ENCODE results near the gene ASB5. TPM values are rescaled to one million over a fixed set of nuclear protein-coding genes. Genes with fewer than 3 reads are reported as not detected.
A peak's percentile ranks its signal among the peaks of the same experiment; 100 is the strongest.

Gene ASB5
- total RNA-seq, 2 donors from 2014 or later = 2.8 to 14.6 TPM

DNA sequence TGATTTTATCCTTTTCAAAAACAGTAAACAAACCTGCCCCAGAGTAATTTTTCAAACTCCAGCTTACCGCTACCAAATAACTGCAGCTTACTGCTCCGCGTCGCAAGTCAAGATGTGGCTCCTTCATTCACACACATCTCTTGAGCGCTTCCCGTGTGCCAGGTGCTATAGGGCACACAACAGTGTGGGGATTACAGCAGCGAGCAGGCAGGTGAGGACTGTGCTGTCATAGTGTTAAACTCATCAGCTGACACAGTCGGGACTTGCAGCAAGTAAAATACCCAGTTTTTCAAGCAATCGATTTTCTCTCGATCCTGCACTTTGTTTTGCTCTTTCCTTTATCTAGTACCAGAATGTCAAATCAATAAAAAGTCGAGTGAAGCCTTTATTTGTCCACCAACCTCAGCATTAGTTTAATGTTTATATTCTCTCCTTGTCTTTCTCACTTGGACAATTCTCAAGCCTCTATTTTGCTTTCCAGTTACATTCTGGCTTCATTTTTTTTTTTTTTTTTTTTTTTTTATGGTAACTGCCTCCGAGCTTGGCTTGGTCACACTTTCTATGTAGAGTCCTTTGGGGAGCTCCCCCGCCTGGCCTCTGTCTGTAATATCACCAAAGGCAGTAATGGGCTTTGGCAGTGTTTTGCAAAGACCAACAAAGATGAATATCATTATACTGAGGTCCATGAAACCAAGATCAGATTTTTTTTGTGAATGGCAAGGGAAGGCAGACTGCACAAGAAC lies 8.3 kb upstream of the ASB5 start:
- no peaks in the 10 kb centered on the region for H3K27me3 ChIP-seq (ENCODE audit: control insufficient read depth, insufficient read depth, low read length, poor library complexity, severe bottlenecking)
- peak; percentile 83 for DNase-seq
- no peak overlapping the region for H3K4me3 ChIP-seq (ENCODE audit: low read length)
- H3K27ac Mint-ChIP-seq = no peak overlapping the region
- no peaks in the 10 kb centered on the region for H3K27me3 Mint-ChIP-seq (ENCODE audit: insufficient read depth)
- TF ChIP-seq, protein P1, sequence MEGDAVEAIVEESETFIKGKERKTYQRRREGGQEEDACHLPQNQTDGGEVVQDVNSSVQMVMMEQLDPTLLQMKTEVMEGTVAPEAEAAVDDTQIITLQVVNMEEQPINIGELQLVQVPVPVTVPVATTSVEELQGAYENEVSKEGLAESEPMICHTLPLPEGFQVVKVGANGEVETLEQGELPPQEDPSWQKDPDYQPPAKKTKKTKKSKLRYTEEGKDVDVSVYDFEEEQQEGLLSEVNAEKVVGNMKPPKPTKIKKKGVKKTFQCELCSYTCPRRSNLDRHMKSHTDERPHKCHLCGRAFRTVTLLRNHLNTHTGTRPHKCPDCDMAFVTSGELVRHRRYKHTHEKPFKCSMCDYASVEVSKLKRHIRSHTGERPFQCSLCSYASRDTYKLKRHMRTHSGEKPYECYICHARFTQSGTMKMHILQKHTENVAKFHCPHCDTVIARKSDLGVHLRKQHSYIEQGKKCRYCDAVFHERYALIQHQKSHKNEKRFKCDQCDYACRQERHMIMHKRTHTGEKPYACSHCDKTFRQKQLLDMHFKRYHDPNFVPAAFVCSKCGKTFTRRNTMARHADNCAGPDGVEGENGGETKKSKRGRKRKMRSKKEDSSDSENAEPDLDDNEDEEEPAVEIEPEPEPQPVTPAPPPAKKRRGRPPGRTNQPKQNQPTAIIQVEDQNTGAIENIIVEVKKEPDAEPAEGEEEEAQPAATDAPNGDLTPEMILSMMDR (conservative IDR thresholded peaks at IDR 0.05) = peak; percentile 76
- no peaks in the 10 kb centered on the region for H3K9me3 ChIP-seq (ENCODE audit: control insufficient read depth, low read length)
- no peak overlapping the region for H3K4me3 Mint-ChIP-seq
- H3K36me3 Mint-ChIP-seq (ENCODE audit: low read depth) = peaks cover 32% of the 10 kb centered on the region
- no peak overlapping the region for H3K27ac ChIP-seq (ENCODE audit: low read depth, low read length)
- no peak overlapping the region for H3K9ac ChIP-seq (ENCODE audit: extremely low read depth, low read length, poor library complexity, severe bottlenecking)
- WGBS, 2 experiments (ENCODE audit: insufficient coverage in 1 of 2, insufficient read length in 1 of 2) = 82 to 85% methylated on average over 10 to 13 of the region's 13 CpGs
- peaks cover 19% of the 10 kb centered on the region for H3K36me3 ChIP-seq (ENCODE audit: control insufficient read depth, insufficient read depth, low read length)
- H3K4me1 Mint-ChIP-seq = peaks cover 10% of the 10 kb centered on the region
- peaks cover 4% of the 10 kb centered on the region for H3K9me3 Mint-ChIP-seq
- no peaks in the 10 kb centered on the region for H3K4me1 ChIP-seq (ENCODE audit: control insufficient read depth, insufficient read depth, low read length)

DNA sequence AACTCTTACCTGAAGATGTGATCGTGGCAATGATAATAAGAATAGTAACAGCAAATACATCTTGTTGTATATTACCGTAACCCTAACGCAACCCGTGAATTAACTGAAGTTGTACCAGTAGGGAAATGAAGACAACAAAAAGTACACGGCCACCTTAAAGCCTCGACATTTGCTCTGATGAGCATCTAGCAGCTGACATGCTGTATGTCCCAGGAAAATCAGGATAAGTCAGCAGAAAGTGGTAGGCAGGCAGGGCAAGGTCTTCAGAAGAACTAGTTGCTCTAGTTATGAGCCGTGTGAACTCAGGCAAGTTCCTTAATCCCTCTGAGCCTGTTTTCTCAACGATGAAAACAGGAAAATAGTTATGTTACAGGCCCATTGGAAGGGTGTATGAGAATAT lies 7.7 kb upstream of the ASB5 start:
- Histone ChIP-seq H3K4me1 (ENCODE audit: control insufficient read depth, insufficient read depth, low read length) (no peaks in the 10 kb centered on the region), H3K36me3 (ENCODE audit: control insufficient read depth, insufficient read depth, low read length) (peaks cover 19% of the 10 kb centered on the region), H3K9me3 (ENCODE audit: control insufficient read depth, low read length) (no peaks in the 10 kb centered on the region), H3K4me3 (ENCODE audit: low read length) (no peak overlapping the region), H3K27me3 (ENCODE audit: control insufficient read depth, insufficient read depth, low read length, poor library complexity, severe bottlenecking) (no peaks in the 10 kb centered on the region), H3K9ac (ENCODE audit: extremely low read depth, low read length, poor library complexity, severe bottlenecking) (no peak overlapping the region), H3K27ac (ENCODE audit: low read depth, low read length) (no peak overlapping the region)
- peaks cover 10% of the 10 kb centered on the region for H3K4me1 Mint-ChIP-seq
- H3K4me3 Mint-ChIP-seq = no peak overlapping the region
- WGBS, 2 experiments (ENCODE audit: insufficient coverage in 1 of 2, insufficient read length in 1 of 2) = 93 to 100% methylated on average over 7 to 8 of the region's 8 CpGs
- TF ChIP-seq, protein P1 (conservative IDR thresholded peaks at IDR 0.05) = no peak
- peaks cover 4% of the 10 kb centered on the region for H3K9me3 Mint-ChIP-seq
- DNase-seq = no peak
- no peaks in the 10 kb centered on the region for H3K27me3 Mint-ChIP-seq (ENCODE audit: insufficient read depth)
- peaks cover 30% of the 10 kb centered on the region for H3K36me3 Mint-ChIP-seq (ENCODE audit: low read depth)
- H3K27ac Mint-ChIP-seq = no peak overlapping the region

DNA sequence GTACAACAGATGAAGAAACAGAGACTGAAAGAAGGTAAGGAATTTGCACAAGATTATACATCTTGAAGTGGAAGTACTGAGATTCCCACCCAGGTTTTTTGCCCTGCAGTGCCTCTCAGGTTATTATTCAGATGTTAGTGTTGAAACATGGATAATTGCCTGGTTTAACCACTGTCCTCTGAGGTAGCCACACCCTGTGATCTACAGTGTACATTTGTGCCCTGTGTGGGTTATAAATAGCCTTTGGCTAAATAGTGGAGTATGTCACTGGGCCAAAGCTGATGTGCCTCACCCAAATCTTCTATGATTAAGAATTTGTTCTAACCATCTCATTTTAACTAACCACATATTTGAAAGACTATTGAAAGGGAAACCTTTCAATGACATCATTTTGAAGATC lies 5.4 kb upstream of the ASB5 start:
- Histone ChIP-seq H3K27me3 (ENCODE audit: control insufficient read depth, insufficient read depth, low read length, poor library complexity, severe bottlenecking) (no peaks in the 10 kb centered on the region), H3K9me3 (ENCODE audit: control insufficient read depth, low read length) (no peaks in the 10 kb centered on the region), H3K36me3 (ENCODE audit: control insufficient read depth, insufficient read depth, low read length) (peaks cover 15% of the 10 kb centered on the region), H3K4me1 (ENCODE audit: control insufficient read depth, insufficient read depth, low read length) (no peaks in the 10 kb centered on the region), H3K4me3 (ENCODE audit: low read length) (no peak overlapping the region), H3K9ac (ENCODE audit: extremely low read depth, low read length, poor library complexity, severe bottlenecking) (no peak overlapping the region), H3K27ac (ENCODE audit: low read depth, low read length) (no peak overlapping the region)
- Mint-ChIP-seq H3K27me3 (ENCODE audit: insufficient read depth) (no peaks in the 10 kb centered on the region), H3K4me3 (no peak overlapping the region), H3K9me3 (no peaks in the 10 kb centered on the region), H3K4me1 (peaks cover 10% of the 10 kb centered on the region), H3K36me3 (ENCODE audit: low read depth) (peaks cover 7% of the 10 kb centered on the region), H3K27ac (no peak overlapping the region)
- DNase-seq = no peak
- TF ChIP-seq, protein P1 (conservative IDR thresholded peaks at IDR 0.05) = no peak

Measured in endodermal cell (in vitro differentiated cells).